Hepatocyte (in vitro differentiated cells): ENCODE data around the gene OR6C70. TPM values are rescaled to one million over a fixed set of nuclear protein-coding genes. Genes with fewer than 3 reads are reported as not detected.
"Not testable (repeated sequence)": the region's sequence is repeated elsewhere in the genome, so short reads cannot be mapped to it uniquely, and the experiment has no call there.

Experiments
- DNase-seq: peaks from one replicate; pipeline ENCODE4 v3.0.0-alpha.2; 2016; ENCODE audit warnings: low spot score
- H2AFZ ChIP-seq: fragments of 200-600 bp; sonication (generic); 2 replicates; pipeline ENCODE4 v1.6.0; 2016; ENCODE audit warnings: antibody characterized with exemption, mild to moderate bottlenecking
- H3K27ac ChIP-seq: fragments of 200-600 bp; sonication (generic); 2 replicates; pipeline ENCODE4 v1.5.1; 2016; ENCODE audit warnings: mild to moderate bottlenecking
- H3K27me3 ChIP-seq: fragments of 200-600 bp; sonication (generic); 2 replicates; pipeline ENCODE4 v1.6.1; 2016
- H3K36me3 ChIP-seq: fragments of 200-600 bp; sonication (generic); replicated peaks from 2 replicates; pipeline ENCODE4 v1.5.1; 2016; ENCODE audit warnings: low read depth; ENCODE audit not compliant: insufficient read depth
- H3K4me1 ChIP-seq: fragments of 200-600 bp; sonication (generic); 2 replicates; pipeline ENCODE4 v1.5.1; 2016; ENCODE audit warnings: mild to moderate bottlenecking, moderate library complexity; ENCODE audit not compliant: insufficient read depth
- H3K4me2 ChIP-seq: fragments of 200-600 bp; sonication (generic); 2 replicates; pipeline ENCODE4 v1.6.0; 2016
- H3K4me3 ChIP-seq: fragments of 200-600 bp; sonication (generic); 2 replicates; pipeline ENCODE4 v1.5.1; 2016; ENCODE audit warnings: mild to moderate bottlenecking
- H3K79me2 ChIP-seq: fragments of 200-600 bp; sonication (generic); 2 replicates; pipeline ENCODE4 v1.6.0; 2017; ENCODE audit warnings: mild to moderate bottlenecking
- H3K9me2 ChIP-seq: fragments of 200-600 bp; sonication (generic); replicated peaks from 2 replicates; pipeline ENCODE4 v1.6.0; 2017; ENCODE audit warnings: mild to moderate bottlenecking; ENCODE audit not compliant: insufficient read depth
- H3K9me3 ChIP-seq: fragments of 200-600 bp; sonication (generic); 2 replicates; pipeline ENCODE4 v1.5.1; 2016; ENCODE audit warnings: low read depth, mild to moderate bottlenecking
- H4K20me1 ChIP-seq: fragments of 200-600 bp; sonication (generic); 2 replicates; pipeline ENCODE4 v1.6.0; 2016; ENCODE audit warnings: mild to moderate bottlenecking; ENCODE audit not compliant: insufficient read depth, poor library complexity, severe bottlenecking
- EZH2 ChIP-seq: fragments of 200-600 bp; sonication (generic); IDR thresholded peaks from 2 replicates; pipeline ENCODE4 v1.6.1; 2016; ENCODE audit warnings: antibody characterized with exemption, mild to moderate bottlenecking, borderline replicate concordance
- EZH2phosphoT487 ChIP-seq: fragments of 200-600 bp; sonication (generic); IDR thresholded peaks from one replicate; pipeline ENCODE4 v1.6.1; 2018; ENCODE audit warnings: antibody characterized with exemption, mild to moderate bottlenecking, low read depth, moderate library complexity; ENCODE audit not compliant: unreplicated experiment, severe bottlenecking
- WGBS: methylation state at CpG from one replicate; pipeline ENCODE4 v1.1.6; 2016; ENCODE audit warnings: low lambda C conversion rate; ENCODE audit errors: missing lambda C conversion rate; 5-methylcytosine and 5-hydroxymethylcytosine counted together
- polyA plus RNA-seq: library from polyadenylated mRNA; unstranded; fragments of >200 nt; fragmentation: Nextera tagmentation; extraction: Ambion mirVana; gene quantifications from 2 replicates; pipeline ENCODE4 v1.2.1, GENCODE V29; 2016
- total RNA-seq: library from RNA; depleted of rRNA; stranded (reverse); fragments of >200 nt; gene quantifications from 2 replicates; pipeline ENCODE4 v1.2.3, GENCODE V29; 2014
- TF ChIP-seq, protein P1 (sequence below): fragments of 200-600 bp; sonication (generic); IDR thresholded peaks from 2 replicates; pipeline ENCODE4 v1.5.1; 2016; ENCODE audit warnings: antibody characterized with exemption, mild to moderate bottlenecking; ENCODE audit not compliant: poor library complexity

Gene OR6C70
- total and polyA plus RNA-seq, 2 experiments from 2014 or later: not detected

DNA sequence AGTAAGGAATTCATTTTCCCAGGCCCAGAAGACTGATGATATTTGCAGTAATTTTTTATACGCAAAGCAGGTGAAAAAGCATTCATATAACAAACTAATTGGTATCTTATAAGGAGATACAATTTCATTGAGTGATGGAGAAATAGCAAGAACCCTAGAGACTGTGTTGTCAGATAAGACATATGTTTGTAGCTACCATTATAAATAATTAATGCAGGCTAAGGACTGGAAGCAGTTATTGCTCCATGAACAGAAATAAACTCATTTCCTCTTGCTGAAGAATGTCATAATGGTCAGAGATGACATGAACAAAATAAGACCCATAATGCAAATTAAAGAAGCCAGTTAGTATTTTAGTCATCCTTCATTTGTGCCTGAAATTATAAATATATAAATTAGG is 24.6 kb downstream of the OR6C70 start:
- Histone ChIP-seq H3K79me2 (no peaks in the 10 kb centered on the region), H3K9me2 (no peaks in the 10 kb centered on the region), H3K4me1 (no peaks in the 10 kb centered on the region), H4K20me1 (no peaks in the 10 kb centered on the region), H2AFZ (no peak overlapping the region), H3K9me3 (no peaks in the 10 kb centered on the region), H3K4me2 (no peak overlapping the region), H3K27ac (no peak overlapping the region), H3K4me3 (no peak overlapping the region), H3K27me3 (no peaks in the 10 kb centered on the region), H3K36me3 (no peaks in the 10 kb centered on the region)
- no peak for DNase-seq
- TF ChIP-seq, protein P1, sequence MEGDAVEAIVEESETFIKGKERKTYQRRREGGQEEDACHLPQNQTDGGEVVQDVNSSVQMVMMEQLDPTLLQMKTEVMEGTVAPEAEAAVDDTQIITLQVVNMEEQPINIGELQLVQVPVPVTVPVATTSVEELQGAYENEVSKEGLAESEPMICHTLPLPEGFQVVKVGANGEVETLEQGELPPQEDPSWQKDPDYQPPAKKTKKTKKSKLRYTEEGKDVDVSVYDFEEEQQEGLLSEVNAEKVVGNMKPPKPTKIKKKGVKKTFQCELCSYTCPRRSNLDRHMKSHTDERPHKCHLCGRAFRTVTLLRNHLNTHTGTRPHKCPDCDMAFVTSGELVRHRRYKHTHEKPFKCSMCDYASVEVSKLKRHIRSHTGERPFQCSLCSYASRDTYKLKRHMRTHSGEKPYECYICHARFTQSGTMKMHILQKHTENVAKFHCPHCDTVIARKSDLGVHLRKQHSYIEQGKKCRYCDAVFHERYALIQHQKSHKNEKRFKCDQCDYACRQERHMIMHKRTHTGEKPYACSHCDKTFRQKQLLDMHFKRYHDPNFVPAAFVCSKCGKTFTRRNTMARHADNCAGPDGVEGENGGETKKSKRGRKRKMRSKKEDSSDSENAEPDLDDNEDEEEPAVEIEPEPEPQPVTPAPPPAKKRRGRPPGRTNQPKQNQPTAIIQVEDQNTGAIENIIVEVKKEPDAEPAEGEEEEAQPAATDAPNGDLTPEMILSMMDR: no peak
- TF ChIP-seq EZH2 (no peak), EZH2phosphoT487 (no peak)
- WGBS: 92% methylated on average over 1 of the region's 1 CpG

DNA sequence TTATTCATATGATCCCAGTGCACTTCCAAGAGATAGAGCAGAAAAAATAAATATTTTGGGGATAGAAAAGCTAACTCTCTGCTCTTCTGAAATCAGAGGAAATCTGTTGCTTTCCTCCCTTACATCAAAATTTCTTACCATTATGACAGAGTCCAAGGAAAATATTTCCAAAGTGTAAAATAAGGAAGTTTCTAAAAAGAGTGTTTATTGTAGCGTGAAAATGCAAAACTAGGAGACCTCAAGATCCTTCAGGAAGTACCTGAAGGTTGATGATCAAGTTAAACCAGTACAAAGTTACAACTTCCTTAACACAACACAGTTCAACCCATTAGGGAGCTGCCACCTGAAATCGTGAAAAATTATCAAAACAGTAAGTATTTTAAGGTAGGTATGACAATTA is 26.2 kb downstream of the OR6C70 start, which contains the start of gene OR6C2:
Gene OR6C2 (plus strand): TSS at position 301 of the 400 bp plus-strand sequence. CDS start 8,138 bp downstream, outside the sequence.
- Histone ChIP-seq H3K27ac (no peak within 1 kb of the TSS), H2AFZ (no peak within 1 kb of the TSS), H3K79me2 (no peaks in the 10 kb centered on the region), H3K9me2 (no peaks in the 10 kb centered on the region), H3K36me3 (no peaks in the 10 kb centered on the region), H3K4me3 (no peak within 1 kb of the TSS), H3K4me1 (no peaks in the 10 kb centered on the region), H3K9me3 (no peaks in the 10 kb centered on the region), H3K4me2 (no peak within 1 kb of the TSS), H3K27me3 (no peaks in the 10 kb centered on the region), H4K20me1 (no peaks in the 10 kb centered on the region)
- WGBS: 80% methylated on average over 2 of the region's 2 CpGs
- no peak for TF ChIP-seq EZH2phosphoT487
- no peak for TF ChIP-seq EZH2
- TF ChIP-seq, protein P1: no peak
- DNase-seq: no peak

DNA sequence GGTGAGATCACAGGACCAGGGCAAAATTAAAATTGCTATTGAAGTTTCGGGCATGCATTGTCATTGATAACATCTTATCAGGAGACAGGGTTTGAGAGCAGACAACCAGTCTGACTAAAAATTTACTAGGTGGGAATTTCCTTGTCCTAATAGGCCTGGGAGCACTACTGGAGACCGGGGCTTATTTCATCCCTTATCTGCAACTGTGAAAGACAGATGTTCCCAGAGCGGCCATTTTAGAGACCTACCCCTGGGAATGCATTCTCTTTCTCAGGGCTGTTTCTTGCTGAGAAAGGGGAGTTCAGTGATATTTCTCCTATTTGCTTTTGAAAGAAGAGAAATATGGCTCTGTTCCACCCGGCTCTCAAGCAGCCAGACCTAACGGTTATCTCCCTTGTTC is 28.7 kb downstream of the OR6C70 start:
- H3K27me3 ChIP-seq, H4K20me1 ChIP-seq, H3K4me1 ChIP-seq, H3K36me3 ChIP-seq, H3K4me2 ChIP-seq, H3K9me2 ChIP-seq, H3K4me3 ChIP-seq, H2AFZ ChIP-seq, H3K9me3 ChIP-seq, H3K79me2 ChIP-seq, H3K27ac ChIP-seq, DNase-seq: not testable (repeated sequence)
- 87% methylated on average over 5 of the region's 5 CpGs for WGBS

DNA sequence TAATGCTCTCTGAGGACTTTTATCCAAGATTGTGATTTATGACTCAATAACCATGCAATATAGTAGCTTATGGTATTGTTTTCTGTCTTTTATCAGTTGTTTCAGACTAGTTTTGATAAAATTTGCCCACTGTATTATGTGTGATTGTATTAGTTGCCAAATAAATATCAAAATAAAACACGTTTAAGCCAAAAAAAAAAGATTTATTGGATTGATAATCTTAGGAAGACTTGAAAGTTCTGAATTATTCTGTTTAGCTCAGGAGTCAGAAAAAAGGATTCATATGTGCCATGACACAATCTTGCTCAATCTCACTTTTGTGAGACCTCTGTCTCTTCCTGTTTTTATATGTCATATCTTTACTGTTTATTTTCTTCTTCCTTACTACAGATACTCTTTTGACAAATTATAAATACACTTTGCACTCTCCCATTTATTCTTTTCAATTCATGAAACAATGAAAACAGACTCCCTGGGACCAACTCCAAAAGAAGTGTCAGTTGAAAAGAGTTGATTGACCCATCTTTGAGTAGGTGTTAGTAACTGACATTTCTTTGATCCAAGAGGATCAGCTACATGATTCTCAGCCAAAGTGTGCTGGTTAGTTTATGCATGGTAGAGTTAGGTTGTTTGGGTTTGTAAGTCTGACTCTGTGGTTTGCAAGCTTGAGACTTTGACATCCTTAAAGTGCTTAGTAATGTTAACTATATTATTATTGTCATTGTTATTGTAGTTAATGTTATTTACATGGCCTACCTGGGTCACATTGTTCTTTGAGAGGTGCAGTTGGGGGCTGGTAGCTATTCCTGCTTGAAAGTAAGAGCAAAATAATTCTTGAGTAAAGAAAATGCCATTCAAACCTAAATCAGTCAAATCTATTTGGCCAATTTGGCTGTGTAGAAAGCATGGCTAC is 41.4 kb downstream of the OR6C70 start:
- WGBS: 53% methylated on average over 1 of the region's 1 CpG
- H3K4me1 ChIP-seq: no peaks in the 10 kb centered on the region
- H4K20me1 ChIP-seq: no peaks in the 10 kb centered on the region
- H3K9me2 ChIP-seq: no peaks in the 10 kb centered on the region
- TF ChIP-seq, protein P1: no peak
- TF ChIP-seq EZH2phosphoT487 (no peak), EZH2 (no peak)
- no peaks in the 10 kb centered on the region for H3K27me3 ChIP-seq
- H3K36me3 ChIP-seq: no peaks in the 10 kb centered on the region
- H3K9me3 ChIP-seq: no peaks in the 10 kb centered on the region
- H3K4me3 ChIP-seq: no peak overlapping the region
- no peak overlapping the region for H3K4me2 ChIP-seq
- H3K79me2 ChIP-seq: no peaks in the 10 kb centered on the region
- DNase-seq: no peak
- no peak overlapping the region for H2AFZ ChIP-seq
- no peak overlapping the region for H3K27ac ChIP-seq
